Mucosa of descending colon (tissue), 3 donors: Measurements from ENCODE around the gene BMPR2. TPM values are rescaled to one million over a fixed set of nuclear protein-coding genes. Genes with fewer than 3 reads are reported as not detected.

Experiments used
- ATAC-seq: fragments of 200-7000 bp; cut with Tn5 transposase; one replicate; pipeline ENCODE4 v1.9.1; 2020; ENCODE audit warnings: mild to moderate bottlenecking, moderate library complexity
- DNase-seq, 3 donors: peaks; one replicate each; pipeline ENCODE4 v3.0.0-alpha.2; 2020
- H3K36me3 ChIP-seq: fragments of 200-600 bp; one replicate; pipeline ENCODE4 v1.8.0; 2021; ENCODE audit warnings: low read depth, mild to moderate bottlenecking
- H3K4me1 ChIP-seq: fragments of 200-600 bp; one replicate; pipeline ENCODE4 v1.8.0; 2021; ENCODE audit warnings: low read depth, mild to moderate bottlenecking
- H3K4me3 ChIP-seq: fragments of 200-600 bp; one replicate; pipeline ENCODE4 v1.8.0; 2021; ENCODE audit warnings: mild to moderate bottlenecking
- H3K9me3 ChIP-seq: fragments of 200-600 bp; one replicate; pipeline ENCODE4 v1.8.0; 2021; ENCODE audit warnings: mild to moderate bottlenecking
- CTCF ChIP-seq: fragments of 200-600 bp; IDR thresholded peaks from one replicate; pipeline ENCODE4 v1.8.0; 2022; ENCODE audit warnings: antibody characterized with exemption, mild to moderate bottlenecking
- intact Hi-C, 2 donors: fragments of 100-400 bp; cut with DNase I in 1 of 2; cut with micrococcal nuclease in 1 of 2; formaldehyde crosslinking; loops; one replicate each; pipeline versions ENCODE4 v1.11.0 to v1.11.1; 2022; cut with DNase I, micrococcal nuclease
- total RNA-seq, 3 donors: library from RNA; stranded (reverse); fragmentation: NEBNext Ultra II Directional in 2 of 3; extraction: Animal tissue kit (Norgen Biotek cat#: 25700) in 2 of 3; gene quantifications; one replicate each; pipeline versions ENCODE4 v1.2.1 to v1.2.4, GENCODE V29; 2021 to 2023
- donor health status: DM: no; HTN: no; CAD: no; lungs with moderate emphysema.
- donor health status: DM: no; HTN: no; CAD: no.
- donor health status: DM: no; HTN: yes; CAD: no.

Gene BMPR2
- total RNA-seq, 3 donors from 2014 or later = 33.9 to 54.5 (median 38.7) TPM

DNA sequence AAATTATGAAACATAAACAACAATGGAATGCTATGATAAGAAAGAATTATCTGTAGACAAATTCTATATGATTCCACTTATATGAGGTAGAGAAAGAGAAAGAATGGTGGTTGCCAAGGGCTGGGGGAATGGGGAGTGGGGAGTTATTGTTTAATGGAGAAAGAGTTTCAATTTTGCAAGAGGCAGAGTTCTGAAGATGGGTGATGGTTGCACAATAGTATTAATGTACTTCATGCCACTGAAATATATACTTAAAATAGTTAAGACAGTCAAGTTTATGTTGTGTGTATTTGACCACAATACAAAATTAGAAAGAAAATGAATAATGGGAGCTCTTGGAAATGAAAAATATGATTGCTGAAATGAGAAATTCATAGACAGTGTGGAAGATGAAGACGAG is 236.0 kb downstream of the BMPR2 start:
- DNase-seq (no peak), ATAC-seq (no peak)
- no peaks in the 10 kb centered on the region for H3K9me3 ChIP-seq
- H3K4me1 ChIP-seq = no peaks in the 10 kb centered on the region
- H3K36me3 ChIP-seq = no peaks in the 10 kb centered on the region
- no peak overlapping the region for H3K4me3 ChIP-seq
- TF ChIP-seq CTCF = no peak
- intact Hi-C loops = no loop called here

GRCh38 chr2:202613479-202613878 is 237.4 kb downstream of the BMPR2 start:
- intact Hi-C loops = no loop called here
- TF ChIP-seq CTCF = no peak
- no peaks in the 10 kb centered on the region for H3K9me3 ChIP-seq
- no peak for DNase-seq
- H3K4me3 ChIP-seq = no peak overlapping the region
- no peaks in the 10 kb centered on the region for H3K36me3 ChIP-seq
- H3K4me1 ChIP-seq = no peaks in the 10 kb centered on the region
- ATAC-seq = no peak

Other genes with a start within 250 kb of the BMPR2 start
- 10 to 100 TPM; 75.5 to 81.4 (median 77.6) TPM for gene SUMO1, start 137.7 kb upstream of the BMPR2 start, total RNA-seq
- gene NOP58, start 110.6 kb upstream of the BMPR2 start, total RNA-seq = 10 to 100 TPM; 34.3 to 43.2 (median 38.5) TPM